Erythroblast (primary cell): ENCODE measurements around the gene LDLRAD4.

Experiments used
- DNase-seq, 2 experiments: peaks; one replicate each; lab custom pipeline; 2025; lab: John Stamatoyannopoulos, UW
- GATA1 ChIP-seq: IDR thresholded peaks from 2 replicates; pipeline ENCODE4 v1.6.1; 2011; ENCODE audit warnings: low read depth, mild to moderate bottlenecking, control low read depth, low read length, moderate library complexity
- POLR2A ChIP-seq: IDR thresholded peaks from 2 replicates; pipeline ENCODE4 v1.6.1; 2011; ENCODE audit warnings: mild to moderate bottlenecking, low read length

LDLRAD4 gene

GRCh38 chr18:13630716-13631268 is 412.2 kb downstream of the LDLRAD4 start:
- TF ChIP-seq GATA1 (no peak), POLR2A (no peak)
- no peak for DNase-seq

GRCh38 chr18:13633700-13634099 is 415.1 kb downstream of the LDLRAD4 start:
- no peak for TF ChIP-seq GATA1
- no peak for TF ChIP-seq POLR2A
- DNase-seq = no peak

- TF ChIP-seq POLR2A = no peak
- TF ChIP-seq GATA1 = no peak
- no peak for DNase-seq
Measured at GRCh38 chr18:13635046-13635445, 416.5 kb downstream of the LDLRAD4 start.

GRCh38 chr18:13638719-13639595 is 420.4 kb downstream of the LDLRAD4 start:
- TF ChIP-seq POLR2A (no peak), GATA1 (no peak)
- DNase-seq = no peak

- TF ChIP-seq GATA1 (no peak), POLR2A (no peak)
- no peak for DNase-seq
Measured at GRCh38 chr18:13640266-13640860, 421.8 kb downstream of the LDLRAD4 start.

- TF ChIP-seq GATA1 (no peak), POLR2A (no peak)
- DNase-seq = peak in 1 of 2 experiments; percentile 18
Measured at GRCh38 chr18:13641551-13642439, 423.2 kb downstream of the LDLRAD4 start.

- no peak for DNase-seq
Measured at GRCh38 chr18:13642440-13642827, 423.9 kb downstream of the LDLRAD4 start.

GRCh38 chr18:13643261-13643751 is 424.7 kb downstream of the LDLRAD4 start:
- TF ChIP-seq POLR2A (no peak), GATA1 (no peak)

More at GRCh38 chr18:13642440-13642827, 423.9 kb downstream of the LDLRAD4 start:
- TF ChIP-seq GATA1 = no peak
- no peak for TF ChIP-seq POLR2A

GRCh38 chr18:13645093-13645492 is 426.5 kb downstream of the LDLRAD4 start:
- TF ChIP-seq GATA1 (no peak), POLR2A (no peak)
- DNase-seq = no peak

More at GRCh38 chr18:13643261-13643751, 424.7 kb downstream of the LDLRAD4 start:
- DNase-seq = no peak

- no peak for DNase-seq
- TF ChIP-seq POLR2A (no peak), GATA1 (no peak)
Measured at GRCh38 chr18:13646633-13647032, 428.1 kb downstream of the LDLRAD4 start.

GRCh38 chr18:13647761-13648160 is 429.2 kb downstream of the LDLRAD4 start:
- no peak for DNase-seq
- TF ChIP-seq POLR2A (no peak), GATA1 (no peak)

- TF ChIP-seq POLR2A (no peak), GATA1 (no peak)
- no peak for DNase-seq
Measured at GRCh38 chr18:13649397-13650390, 431.1 kb downstream of the LDLRAD4 start.

GRCh38 chr18:13653746-13654433 is 435.3 kb downstream of the LDLRAD4 start:
- TF ChIP-seq GATA1 = no peak
- no peak for TF ChIP-seq POLR2A
- DNase-seq = no peak
